Esophagus squamous epithelium (tissue), 4 donors: ENCODE results near the gene MAN1C1.

Experiments used
- CTCF ChIP-seq, 6 experiments: fragments of 450-650 bp in 4 of 6; fragments of 200-600 bp in 2 of 6; sonication (generic) in 2 of 6; IDR thresholded peaks; one replicate each; pipeline ENCODE4 v1.5.1; 2016 to 2019; ENCODE audit warnings: antibody characterized with exemption in 6 of 6, mild to moderate bottlenecking in 4 of 6, moderate library complexity in 4 of 6
- POLR2A ChIP-seq, 4 donors: fragments of 450-650 bp; IDR thresholded peaks; one replicate each; pipeline ENCODE4 v1.6.1; 2017; ENCODE audit warnings: antibody characterized with exemption in 4 of 4, mild to moderate bottlenecking in 4 of 4, moderate library complexity in 3 of 4

- TF ChIP-seq POLR2A (IDR thresholded peaks at IDR 0.05): no peak
- no peak for TF ChIP-seq CTCF (IDR thresholded peaks at IDR 0.05)
Measured at GRCh38 chr1:25674807-25675084, 58.2 kb downstream of the MAN1C1 start.
